H9 (cell line): Measurements from ENCODE around the gene DIPK1C. TPM values are rescaled to one million over a fixed set of nuclear protein-coding genes. Genes with fewer than 3 reads are reported as not detected.

Experiments
- DNase-seq: peaks from one replicate; pipeline ENCODE4 v3.0.0-alpha.2; 2017
- H2AFZ ChIP-seq: one replicate; pipeline ENCODE4 v1.6.1; 2013; ENCODE audit warnings: mild to moderate bottlenecking, low read length, control low read depth, moderate library complexity
- H2AK5ac ChIP-seq: 2 replicates; pipeline ENCODE4 v1.6.1; 2013; ENCODE audit warnings: low read length, control low read depth, mixed read lengths; ENCODE audit not compliant: insufficient read length
- H2BK120ac ChIP-seq: one replicate; pipeline ENCODE4 v1.6.1; 2013; ENCODE audit warnings: low read depth, mild to moderate bottlenecking, low read length, control low read depth, inconsistent platforms; ENCODE audit not compliant: poor library complexity, severe bottlenecking
- H2BK12ac ChIP-seq: 2 replicates; pipeline ENCODE4 v1.6.1; 2013; ENCODE audit warnings: low read length, control low read depth, mixed read lengths, low read depth; ENCODE audit not compliant: insufficient read length
- H2BK15ac ChIP-seq: 2 replicates; pipeline ENCODE4 v1.6.1; 2013; ENCODE audit warnings: low read depth, low read length, control low read depth
- H2BK20ac ChIP-seq: one replicate; pipeline ENCODE4 v1.6.1; 2013; ENCODE audit warnings: low read depth, mild to moderate bottlenecking, low read length, control low read depth, inconsistent platforms; ENCODE audit not compliant: poor library complexity, severe bottlenecking
- H2BK5ac ChIP-seq: 2 replicates; pipeline ENCODE4 v1.6.1; 2013; ENCODE audit warnings: low read length, control low read depth, mixed read lengths; ENCODE audit not compliant: insufficient read length
- H3K14ac ChIP-seq: 2 replicates; pipeline ENCODE4 v1.6.1; 2013; ENCODE audit warnings: low read length, control low read depth; ENCODE audit not compliant: insufficient read depth
- H3K18ac ChIP-seq: 2 replicates; pipeline ENCODE4 v1.6.1; 2013; ENCODE audit warnings: low read depth, mild to moderate bottlenecking, mixed read lengths, low read length, control low read depth; ENCODE audit not compliant: insufficient read length
- H3K23ac ChIP-seq: 2 replicates; pipeline ENCODE4 v1.6.1; 2013; ENCODE audit warnings: low read length, control low read depth, mixed read lengths, low read depth; ENCODE audit not compliant: insufficient read length
- H3K23me2 ChIP-seq: 2 replicates; pipeline ENCODE4 v1.6.1; 2013; ENCODE audit warnings: low read depth, mild to moderate bottlenecking, mixed read lengths, low read length, control low read depth; ENCODE audit not compliant: insufficient read length, poor library complexity, severe bottlenecking
- H3K27ac ChIP-seq: 2 replicates; pipeline ENCODE4 v1.5.1; 2013; ENCODE audit warnings: low read length, control low read depth, mixed read lengths, low read depth; ENCODE audit not compliant: insufficient read length
- H3K27me3 ChIP-seq: 2 replicates; pipeline ENCODE4 v1.6.1; 2013; ENCODE audit warnings: low read length, control low read depth, inconsistent platforms; ENCODE audit not compliant: insufficient read depth
- H3K4ac ChIP-seq: 2 replicates; pipeline ENCODE4 v1.6.1; 2013; ENCODE audit warnings: low read depth, mild to moderate bottlenecking, control low read depth, inconsistent platforms, low read length, moderate library complexity
- H3K4me1 ChIP-seq: 2 replicates; pipeline ENCODE4 v1.6.1; 2013; ENCODE audit warnings: low read length, control low read depth, inconsistent platforms; ENCODE audit not compliant: insufficient read depth
- H3K4me2 ChIP-seq: 2 replicates; pipeline ENCODE4 v1.6.1; 2013; ENCODE audit warnings: low read length, control low read depth, mixed read lengths; ENCODE audit not compliant: insufficient read length, insufficient read depth
- H3K56ac ChIP-seq: 2 replicates; pipeline ENCODE4 v1.6.1; 2013; ENCODE audit warnings: low read depth, mild to moderate bottlenecking, mixed read lengths, low read length, control low read depth; ENCODE audit not compliant: insufficient read length
- H3K79me1 ChIP-seq: 2 replicates; pipeline ENCODE4 v1.6.1; 2013; ENCODE audit warnings: low read depth, mild to moderate bottlenecking, moderate library complexity, low read length, control low read depth, inconsistent platforms; ENCODE audit not compliant: insufficient read depth, poor library complexity, severe bottlenecking
- H3K79me2 ChIP-seq: 2 replicates; pipeline ENCODE4 v1.6.1; 2013; ENCODE audit warnings: low read length, control low read depth, inconsistent platforms; ENCODE audit not compliant: insufficient read depth
- H3K9ac ChIP-seq: 2 replicates; pipeline ENCODE4 v1.6.1; 2013; ENCODE audit warnings: low read length, control low read depth, mixed read lengths; ENCODE audit not compliant: insufficient read length; ENCODE audit errors: extremely low read depth
- H3K9me3 ChIP-seq: one replicate; pipeline ENCODE4 v1.6.1; 2013; ENCODE audit warnings: low read depth, low read length, inconsistent platforms; ENCODE audit not compliant: control insufficient read depth
- H3T11ph ChIP-seq: one replicate; pipeline ENCODE4 v1.6.1; 2013; ENCODE audit warnings: mild to moderate bottlenecking, low read length, control low read depth, inconsistent platforms
- H4K20me1 ChIP-seq: one replicate; pipeline ENCODE4 v1.6.1; 2013; ENCODE audit not compliant: control insufficient read depth, insufficient read length, insufficient read depth
- H4K5ac ChIP-seq: 2 replicates; pipeline ENCODE4 v1.6.1; 2013; ENCODE audit warnings: low read depth, mild to moderate bottlenecking, mixed read lengths, low read length, control low read depth; ENCODE audit not compliant: insufficient read length
- H4K8ac ChIP-seq: replicated peaks from 2 replicates; pipeline ENCODE4 v1.6.1; 2013; ENCODE audit warnings: low read length, control low read depth, mixed read lengths, low read depth; ENCODE audit not compliant: insufficient read length
- H4K91ac ChIP-seq: 2 replicates; pipeline ENCODE4 v1.6.1; 2013; ENCODE audit warnings: low read depth, mild to moderate bottlenecking, moderate library complexity, mixed read lengths, low read length, control low read depth; ENCODE audit not compliant: insufficient read length
- H3K27ac Mint-ChIP-seq, 3 experiments: 2 replicates in 2 of 3; 3 replicates in 1 of 3; pipeline ENCODE4 v1.8.0; 2020 to 2021; ENCODE audit warnings: mixed read lengths in 3 of 3, mild to moderate bottlenecking in 1 of 3, moderate library complexity in 1 of 3
- H3K27me3 Mint-ChIP-seq: 2 replicates; pipeline ENCODE4 v1.8.0; 2021; ENCODE audit warnings: low read depth, mild to moderate bottlenecking, moderate library complexity, mixed read lengths
- H3K36me3 Mint-ChIP-seq, 3 experiments: 2 replicates in 2 of 3; 3 replicates in 1 of 3; pipeline ENCODE4 v1.8.0; 2020 to 2021; ENCODE audit warnings: low read depth in 3 of 3, mixed read lengths in 3 of 3; ENCODE audit not compliant: insufficient read depth in 1 of 3
- H3K4me1 Mint-ChIP-seq, 2 experiments: 2 replicates each; pipeline ENCODE4 v1.8.0; 2020; ENCODE audit warnings: mixed read lengths in 2 of 2
- H3K4me3 Mint-ChIP-seq, 2 experiments: 2 replicates in 1 of 2; 3 replicates in 1 of 2; pipeline ENCODE4 v1.8.0; 2020 to 2021; ENCODE audit warnings: mild to moderate bottlenecking in 2 of 2, mixed read lengths in 2 of 2, moderate library complexity in 1 of 2
- H3K9me3 Mint-ChIP-seq, 2 experiments: 2 replicates in 1 of 2; 3 replicates in 1 of 2; pipeline ENCODE4 v1.8.0; 2020; ENCODE audit warnings: mild to moderate bottlenecking in 2 of 2, mixed read lengths in 2 of 2, moderate library complexity in 1 of 2
- WGBS: extraction: QIAGEN DNeasy Blood & Tissue Kit; methylation state at CpG from one replicate; pipeline ENCODE4 v1.1.7; 2013; ENCODE audit warnings: missing lambda C conversion rate, low lambda C conversion rate, mixed read lengths; ENCODE audit not compliant: insufficient read length; ENCODE audit errors: extremely low coverage; 5-methylcytosine and 5-hydroxymethylcytosine counted together
- total RNA-seq: library from RNA; stranded (reverse); gene quantifications from 2 replicates; pipeline ENCODE4 v1.2.1, GENCODE V29; 2021
- TF ChIP-seq, protein P1 (sequence below): fragments of 200-600 bp; sonication (generic); conservative IDR thresholded peaks from 3 replicates; pipeline ENCODE4 v1.8.0; 2021; ENCODE audit warnings: antibody characterized with exemption, mild to moderate bottlenecking

Gene DIPK1C
- total RNA-seq, 1 experiment from 2014 or later = not detected

DNA sequence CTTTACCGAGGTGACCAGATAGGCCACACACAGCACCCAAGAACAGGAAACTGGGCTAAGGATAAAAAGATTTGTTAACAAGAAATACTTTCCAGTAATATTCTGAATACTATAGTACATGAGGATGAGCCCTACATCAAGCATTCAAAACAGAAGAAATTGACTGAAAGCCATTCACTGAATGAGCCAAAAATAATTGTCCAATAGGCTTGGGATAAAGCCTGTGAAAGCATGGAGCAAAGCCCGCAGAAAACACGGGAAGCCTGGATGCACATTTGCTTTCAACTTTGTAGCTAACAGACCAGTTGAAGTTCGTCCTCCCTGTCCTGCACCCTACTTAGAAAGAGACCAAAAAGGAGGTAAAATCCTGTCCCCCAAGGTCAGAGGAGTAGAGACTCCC, 56.3 kb downstream of the DIPK1C start:
- H3K36me3 Mint-ChIP-seq = no peaks in the 10 kb centered on the region; a peak in 1 of 7 replicates
- no peak overlapping the region for H3K4me3 Mint-ChIP-seq
- no peaks in the 10 kb centered on the region for H3K9me3 ChIP-seq
- H3K79me1 ChIP-seq = no peaks in the 10 kb centered on the region
- H2AFZ ChIP-seq = no peak overlapping the region
- H3K27me3 ChIP-seq = no peaks in the 10 kb centered on the region
- no peak overlapping the region for H2BK20ac ChIP-seq
- H2BK12ac ChIP-seq = no peak overlapping the region
- no peak overlapping the region for H3K4ac ChIP-seq
- no peaks in the 10 kb centered on the region for H3K9me3 Mint-ChIP-seq
- H3K27me3 Mint-ChIP-seq = no peaks in the 10 kb centered on the region
- no peak overlapping the region for H3K9ac ChIP-seq
- peaks cover 2 to 5% of the 10 kb centered on the region in 2 experiments; a peak in 2 of 4 replicates for H3K4me1 Mint-ChIP-seq
- no peak overlapping the region for H2BK5ac ChIP-seq
- no peak overlapping the region for H2AK5ac ChIP-seq
- H4K5ac ChIP-seq = no peak overlapping the region
- no peak overlapping the region for H4K8ac ChIP-seq
- no peak for DNase-seq
- H2BK15ac ChIP-seq = no peak overlapping the region
- H3K4me2 ChIP-seq = no peak overlapping the region
- H2BK120ac ChIP-seq = no peak overlapping the region
- no peaks in the 10 kb centered on the region for H4K20me1 ChIP-seq
- H3K79me2 ChIP-seq = no peaks in the 10 kb centered on the region
- H3K23ac ChIP-seq = no peak overlapping the region
- H3K4me1 ChIP-seq = no peaks in the 10 kb centered on the region
- no peak overlapping the region for H3K27ac ChIP-seq
- no peak overlapping the region for H3K27ac Mint-ChIP-seq
- H3K14ac ChIP-seq = no peak overlapping the region
- H4K91ac ChIP-seq = no peak overlapping the region
- H3K18ac ChIP-seq = no peak overlapping the region
- no peak overlapping the region for H3T11ph ChIP-seq
- WGBS = no CpG with 5 or more reads among the region's 4 CpGs
- no peak overlapping the region for H3K56ac ChIP-seq
- H3K23me2 ChIP-seq = no peaks in the 10 kb centered on the region
- TF ChIP-seq, protein P1, sequence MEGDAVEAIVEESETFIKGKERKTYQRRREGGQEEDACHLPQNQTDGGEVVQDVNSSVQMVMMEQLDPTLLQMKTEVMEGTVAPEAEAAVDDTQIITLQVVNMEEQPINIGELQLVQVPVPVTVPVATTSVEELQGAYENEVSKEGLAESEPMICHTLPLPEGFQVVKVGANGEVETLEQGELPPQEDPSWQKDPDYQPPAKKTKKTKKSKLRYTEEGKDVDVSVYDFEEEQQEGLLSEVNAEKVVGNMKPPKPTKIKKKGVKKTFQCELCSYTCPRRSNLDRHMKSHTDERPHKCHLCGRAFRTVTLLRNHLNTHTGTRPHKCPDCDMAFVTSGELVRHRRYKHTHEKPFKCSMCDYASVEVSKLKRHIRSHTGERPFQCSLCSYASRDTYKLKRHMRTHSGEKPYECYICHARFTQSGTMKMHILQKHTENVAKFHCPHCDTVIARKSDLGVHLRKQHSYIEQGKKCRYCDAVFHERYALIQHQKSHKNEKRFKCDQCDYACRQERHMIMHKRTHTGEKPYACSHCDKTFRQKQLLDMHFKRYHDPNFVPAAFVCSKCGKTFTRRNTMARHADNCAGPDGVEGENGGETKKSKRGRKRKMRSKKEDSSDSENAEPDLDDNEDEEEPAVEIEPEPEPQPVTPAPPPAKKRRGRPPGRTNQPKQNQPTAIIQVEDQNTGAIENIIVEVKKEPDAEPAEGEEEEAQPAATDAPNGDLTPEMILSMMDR = no peak
